Measurements from ENCODE around the gene IFT52.

IFT52 gene

GRCh38 chr20:43590392-43591303 lies at the start of gene IFT52:
Gene IFT52, plus strand, starts transcription at chr20:43590937. Its CDS starts 3,762 bp downstream, at chr20:43594699.
- H3K4me3 ChIP-seq (ENCODE audit: low read depth, low read length), result peak within 1 kb of the TSS; percentile 98
- peak; percentile 95 for DNase-seq (ENCODE audit: low read depth)
- no peak for TF ChIP-seq CTCF (conservative IDR thresholded peaks at IDR 0.05; ENCODE audit: low read depth, low read length)

- no peak for TF ChIP-seq CTCF (conservative IDR thresholded peaks at IDR 0.05; ENCODE audit: low read depth, low read length)
- DNase-seq (ENCODE audit: low read depth), result no peak
- no peak overlapping the region for H3K4me3 ChIP-seq (ENCODE audit: low read depth, low read length)
Measured at GRCh38 chr20:43541214-43541613, 49.5 kb upstream of the IFT52 start.

GRCh38 chr20:43542161-43542560 lies 48.6 kb upstream of the IFT52 start:
- no peak for DNase-seq (ENCODE audit: low read depth)
- H3K4me3 ChIP-seq (ENCODE audit: low read depth, low read length), result no peak overlapping the region
- no peak for TF ChIP-seq CTCF (conservative IDR thresholded peaks at IDR 0.05; ENCODE audit: low read depth, low read length)

- no peak for DNase-seq (ENCODE audit: low read depth)
- no peak for TF ChIP-seq CTCF (conservative IDR thresholded peaks at IDR 0.05; ENCODE audit: low read depth, low read length)
Measured at GRCh38 chr20:43542674-43543073, 48.1 kb upstream of the IFT52 start.

GRCh38 chr20:43543138-43543537 lies 47.6 kb upstream of the IFT52 start:
- H3K4me3 ChIP-seq (ENCODE audit: low read depth, low read length), result no peak overlapping the region
- TF ChIP-seq CTCF (conservative IDR thresholded peaks at IDR 0.05; ENCODE audit: low read depth, low read length), result no peak
- DNase-seq (ENCODE audit: low read depth), result no peak

More at GRCh38 chr20:43542674-43543073, 48.1 kb upstream of the IFT52 start:
- no peak overlapping the region for H3K4me3 ChIP-seq (ENCODE audit: low read depth, low read length)

GRCh38 chr20:43544501-43544900 lies 46.2 kb upstream of the IFT52 start:
- TF ChIP-seq CTCF (conservative IDR thresholded peaks at IDR 0.05; ENCODE audit: low read depth, low read length), result no peak
- H3K4me3 ChIP-seq (ENCODE audit: low read depth, low read length), result no peak overlapping the region
- DNase-seq (ENCODE audit: low read depth), result no peak

All from choroid plexus epithelial cell (primary cell).